Activated B cell treated with CpG ODN at 0.5 μM for 24 hours (primary cell): ENCODE results near the gene DYNC1LI1. TPM values are rescaled to one million over a fixed set of nuclear protein-coding genes. Genes with fewer than 3 reads are reported as not detected.
A peak's percentile ranks its signal among the peaks of the same experiment; 100 is the strongest.

Experiments used
- ATAC-seq: fragments of 200-7000 bp; cut with Tn5 transposase; one replicate; pipeline ENCODE4 v1.10.0; 2021; ENCODE audit warnings: low read depth, mild to moderate bottlenecking, moderate library complexity
- CTCF ChIA-PET: fragments of 350-600 bp; sonication (Branson Sonifier 250); formaldehyde crosslinking; loops from one replicate; lab custom pipeline; 2021; ENCODE audit warnings: antibody characterized with exemption; lab: Charles Lee
- POLR2A ChIA-PET: fragments of 350-600 bp; sonication (Branson Sonifier 250); formaldehyde crosslinking; loops from one replicate; lab custom pipeline; 2021; ENCODE audit warnings: antibody characterized with exemption; lab: Charles Lee
- DNase-seq: peaks from one replicate; pipeline ENCODE4 v3.0.0; 2022
- H3K27ac Mint-ChIP-seq: one replicate; pipeline ENCODE4 v1.8.0; 2020; ENCODE audit warnings: mixed read lengths
- H3K27me3 Mint-ChIP-seq: one replicate; pipeline ENCODE4 v1.8.0; 2021; ENCODE audit warnings: mixed read lengths
- H3K36me3 Mint-ChIP-seq: one replicate; pipeline ENCODE4 v1.8.0; 2021; ENCODE audit warnings: low read depth, mixed read lengths
- H3K4me1 Mint-ChIP-seq: one replicate; pipeline ENCODE4 v1.8.0; 2021; ENCODE audit warnings: mixed read lengths
- H3K4me3 Mint-ChIP-seq: one replicate; pipeline ENCODE4 v1.8.0; 2020; ENCODE audit warnings: mild to moderate bottlenecking, mixed read lengths
- H3K9me3 Mint-ChIP-seq: one replicate; pipeline ENCODE4 v1.8.0; 2020; ENCODE audit warnings: mixed read lengths
- CTCF ChIP-seq: fragments of 200-600 bp; IDR thresholded peaks from one replicate; pipeline ENCODE4 v1.8.0; 2022; ENCODE audit warnings: antibody characterized with exemption, mild to moderate bottlenecking
- intact Hi-C: fragments of 100-400 bp; cut with micrococcal nuclease; formaldehyde crosslinking; loops from one replicate; pipeline ENCODE4 v1.15.1; 2024
- total RNA-seq: library from RNA; stranded (reverse); gene quantifications from 2 replicates; pipeline ENCODE4 v1.2.3, GENCODE V29; 2022

DYNC1LI1 gene
- total RNA-seq, 1 donor from 2014 or later: 38.8 TPM

GRCh38 chr3:32553973-32554372, 16.7 kb downstream of the DYNC1LI1 start:
- intact Hi-C loops: no loop called here
- no peaks in the 10 kb centered on the region for H3K27me3 Mint-ChIP-seq

GRCh38 chr3:32553459-32553858, 17.2 kb downstream of the DYNC1LI1 start:
- Mint-ChIP-seq H3K9me3 (no peaks in the 10 kb centered on the region), H3K36me3 (peaks cover 7% of the 10 kb centered on the region), H3K4me3 (no peak overlapping the region), H3K27ac (no peak overlapping the region), H3K27me3 (no peaks in the 10 kb centered on the region), H3K4me1 (peaks cover 57% of the 10 kb centered on the region)
- CTCF ChIA-PET: no interaction called here
- DNase-seq (no peak), ATAC-seq (no peak)
- intact Hi-C loops: no loop called here
- TF ChIP-seq CTCF: no peak
- POLR2A ChIA-PET: no interaction called here

More at GRCh38 chr3:32553973-32554372, 16.7 kb downstream of the DYNC1LI1 start:
- ATAC-seq (no peak), DNase-seq (no peak)
- CTCF ChIA-PET: no interaction called here
- H3K27ac Mint-ChIP-seq: no peak overlapping the region
- no peaks in the 10 kb centered on the region for H3K9me3 Mint-ChIP-seq
- POLR2A ChIA-PET: no interaction called here
- peaks cover 56% of the 10 kb centered on the region for H3K4me1 Mint-ChIP-seq
- H3K4me3 Mint-ChIP-seq: no peak overlapping the region
- H3K36me3 Mint-ChIP-seq: peaks cover 7% of the 10 kb centered on the region
- no peak for TF ChIP-seq CTCF

- H3K27ac Mint-ChIP-seq: peak overlapping the region; percentile 18
- CTCF ChIA-PET: no interaction called here
- TF ChIP-seq CTCF: no peak
- POLR2A ChIA-PET: no interaction called here
- DNase-seq: no peak
- no peaks in the 10 kb centered on the region for H3K27me3 Mint-ChIP-seq
- peaks cover 7% of the 10 kb centered on the region for H3K36me3 Mint-ChIP-seq
- peaks cover 64% of the 10 kb centered on the region for H3K4me1 Mint-ChIP-seq
- ATAC-seq: no peak
- no peak overlapping the region for H3K4me3 Mint-ChIP-seq
- intact Hi-C loops: no loop called here
- no peaks in the 10 kb centered on the region for H3K9me3 Mint-ChIP-seq
Measured at GRCh38 chr3:32552013-32552412, 18.6 kb downstream of the DYNC1LI1 start.

GRCh38 chr3:32551496-32551895, 19.2 kb downstream of the DYNC1LI1 start:
- Mint-ChIP-seq H3K27ac (peak overlapping the region; percentile 21), H3K4me3 (no peak overlapping the region), H3K4me1 (peaks cover 60% of the 10 kb centered on the region), H3K9me3 (no peaks in the 10 kb centered on the region), H3K27me3 (no peaks in the 10 kb centered on the region), H3K36me3 (peaks cover 7% of the 10 kb centered on the region)
- ATAC-seq: no peak
- ChIA-PET CTCF (no interaction called here), POLR2A (no interaction called here)
- intact Hi-C loops: loop anchor here (1.0 to 2.0 kb wide), 2 partner anchors 19 to 21 kb away; partner anchors contain the start of gene DYNC1LI1
- TF ChIP-seq CTCF: no peak
- DNase-seq: no peak

GRCh38 chr3:32551087-32551486, 19.6 kb downstream of the DYNC1LI1 start:
- Mint-ChIP-seq H3K27me3 (no peaks in the 10 kb centered on the region), H3K9me3 (no peaks in the 10 kb centered on the region), H3K4me1 (peaks cover 56% of the 10 kb centered on the region), H3K27ac (peak overlapping the region; percentile 21), H3K36me3 (peaks cover 6% of the 10 kb centered on the region), H3K4me3 (peak overlapping the region; percentile 4)
- ATAC-seq: peak; percentile 18
- no peak for DNase-seq
- intact Hi-C loops: loop anchor here (1.0 to 2.0 kb wide), 2 partner anchors 19 to 20 kb away; partner anchors contain the start of gene DYNC1LI1
- POLR2A ChIA-PET: no interaction called here
- TF ChIP-seq CTCF: no peak
- CTCF ChIA-PET: no interaction called here
